ENCODE data around the gene IL17REL. TPM values are rescaled to one million over a fixed set of nuclear protein-coding genes. Genes with fewer than 3 reads are reported as not detected.

IL17REL gene
- total RNA-seq, 1 donor: not detected

- no peaks in the 10 kb centered on the region for H3K27me3 ChIP-seq (ENCODE audit: insufficient read depth, low read length)
- H3K4me3 ChIP-seq (ENCODE audit: low read length): peak overlapping the region; percentile 82
- H3K4me1 ChIP-seq (ENCODE audit: insufficient read depth, low read length): peaks cover 33% of the 10 kb centered on the region
- no peaks in the 10 kb centered on the region for H3K9me3 ChIP-seq (ENCODE audit: low read depth, low read length)
Measured at GRCh38 chr22:49958931-49959781, 53.4 kb downstream of the IL17REL start.

GRCh38 chr22:49958366-49958921, 54.1 kb downstream of the IL17REL start:
- Histone ChIP-seq H3K9me3 (ENCODE audit: low read depth, low read length) (no peaks in the 10 kb centered on the region), H3K27me3 (ENCODE audit: insufficient read depth, low read length) (no peaks in the 10 kb centered on the region), H3K4me3 (ENCODE audit: low read length) (no peak overlapping the region), H3K4me1 (ENCODE audit: insufficient read depth, low read length) (peaks cover 33% of the 10 kb centered on the region)

GRCh38 chr22:49957826-49958365, 54.7 kb downstream of the IL17REL start:
- Histone ChIP-seq H3K27me3 (ENCODE audit: insufficient read depth, low read length) (no peaks in the 10 kb centered on the region), H3K4me3 (ENCODE audit: low read length) (no peak overlapping the region), H3K9me3 (ENCODE audit: low read depth, low read length) (no peaks in the 10 kb centered on the region), H3K4me1 (ENCODE audit: insufficient read depth, low read length) (peaks cover 33% of the 10 kb centered on the region)

- Histone ChIP-seq H3K27me3 (ENCODE audit: insufficient read depth, low read length) (no peaks in the 10 kb centered on the region), H3K4me1 (ENCODE audit: insufficient read depth, low read length) (peaks cover 33% of the 10 kb centered on the region), H3K9me3 (ENCODE audit: low read depth, low read length) (no peaks in the 10 kb centered on the region), H3K4me3 (ENCODE audit: low read length) (no peak overlapping the region)
Measured at GRCh38 chr22:49956914-49957825, 55.4 kb downstream of the IL17REL start.

GRCh38 chr22:49956418-49956770, 56.2 kb downstream of the IL17REL start:
- Histone ChIP-seq H3K9me3 (ENCODE audit: low read depth, low read length) (no peaks in the 10 kb centered on the region), H3K4me3 (ENCODE audit: low read length) (no peak overlapping the region), H3K27me3 (ENCODE audit: insufficient read depth, low read length) (no peaks in the 10 kb centered on the region), H3K4me1 (ENCODE audit: insufficient read depth, low read length) (peaks cover 32% of the 10 kb centered on the region)

- Histone ChIP-seq H3K4me3 (ENCODE audit: low read length) (no peak overlapping the region), H3K4me1 (ENCODE audit: insufficient read depth, low read length) (peaks cover 36% of the 10 kb centered on the region), H3K9me3 (ENCODE audit: low read depth, low read length) (no peaks in the 10 kb centered on the region), H3K27me3 (ENCODE audit: insufficient read depth, low read length) (no peaks in the 10 kb centered on the region)
Measured at GRCh38 chr22:49955581-49956417, 56.8 kb downstream of the IL17REL start.

GRCh38 chr22:49954991-49955580, 57.5 kb downstream of the IL17REL start:
- H3K27me3 ChIP-seq (ENCODE audit: insufficient read depth, low read length): no peaks in the 10 kb centered on the region
- H3K4me3 ChIP-seq (ENCODE audit: low read length): no peak overlapping the region
- no peaks in the 10 kb centered on the region for H3K9me3 ChIP-seq (ENCODE audit: low read depth, low read length)
- H3K4me1 ChIP-seq (ENCODE audit: insufficient read depth, low read length): peaks cover 39% of the 10 kb centered on the region

- Histone ChIP-seq H3K4me3 (ENCODE audit: low read length) (no peak overlapping the region), H3K4me1 (ENCODE audit: insufficient read depth, low read length) (peaks cover 33% of the 10 kb centered on the region), H3K27me3 (ENCODE audit: insufficient read depth, low read length) (no peaks in the 10 kb centered on the region), H3K9me3 (ENCODE audit: low read depth, low read length) (no peaks in the 10 kb centered on the region)
Measured at GRCh38 chr22:49954354-49954753, 58.2 kb downstream of the IL17REL start.

GRCh38 chr22:49953680-49954344, 58.8 kb downstream of the IL17REL start:
- Histone ChIP-seq H3K4me3 (ENCODE audit: low read length) (no peak overlapping the region), H3K4me1 (ENCODE audit: insufficient read depth, low read length) (peaks cover 30% of the 10 kb centered on the region), H3K9me3 (ENCODE audit: low read depth, low read length) (no peaks in the 10 kb centered on the region)

GRCh38 chr22:49953027-49953679, 59.4 kb downstream of the IL17REL start:
- no peaks in the 10 kb centered on the region for H3K27me3 ChIP-seq (ENCODE audit: insufficient read depth, low read length)
- H3K4me3 ChIP-seq (ENCODE audit: low read length): no peak overlapping the region
- peaks cover 30% of the 10 kb centered on the region for H3K4me1 ChIP-seq (ENCODE audit: insufficient read depth, low read length)
- H3K9me3 ChIP-seq (ENCODE audit: low read depth, low read length): no peaks in the 10 kb centered on the region

More at GRCh38 chr22:49953680-49954344, 58.8 kb downstream of the IL17REL start:
- no peaks in the 10 kb centered on the region for H3K27me3 ChIP-seq (ENCODE audit: insufficient read depth, low read length)

- H3K4me1 ChIP-seq (ENCODE audit: insufficient read depth, low read length): peaks cover 30% of the 10 kb centered on the region
- no peak overlapping the region for H3K4me3 ChIP-seq (ENCODE audit: low read length)
- no peaks in the 10 kb centered on the region for H3K27me3 ChIP-seq (ENCODE audit: insufficient read depth, low read length)
- no peaks in the 10 kb centered on the region for H3K9me3 ChIP-seq (ENCODE audit: low read depth, low read length)
Measured at GRCh38 chr22:49951986-49952896, 60.3 kb downstream of the IL17REL start.

GRCh38 chr22:49951678-49951985, 60.9 kb downstream of the IL17REL start:
- H3K9me3 ChIP-seq (ENCODE audit: low read depth, low read length): no peaks in the 10 kb centered on the region
- H3K27me3 ChIP-seq (ENCODE audit: insufficient read depth, low read length): no peaks in the 10 kb centered on the region
- no peak overlapping the region for H3K4me3 ChIP-seq (ENCODE audit: low read length)
- peaks cover 31% of the 10 kb centered on the region for H3K4me1 ChIP-seq (ENCODE audit: insufficient read depth, low read length)

Data from mononuclear cell (primary cell).